Thyroid gland (tissue), 4 donors: ENCODE data around the gene FERMT1.

Experiments used
- POLR2A ChIP-seq, 2 donors: fragments of 450-650 bp; IDR thresholded peaks; one replicate each; pipeline ENCODE4 v1.6.1; 2017; ENCODE audit warnings: antibody characterized with exemption in 2 of 2, mild to moderate bottlenecking in 2 of 2, moderate library complexity in 1 of 2
- TF ChIP-seq, protein P1 (sequence below), 6 experiments: fragments of 200-600 bp in 3 of 6; fragments of 450-650 bp in 3 of 6; sonication (generic) in 3 of 6; IDR thresholded peaks; one replicate each; pipeline ENCODE4 v1.5.1; 2016 to 2019; ENCODE audit warnings: antibody characterized with exemption in 6 of 6, mild to moderate bottlenecking in 2 of 6, inconsistent platforms in 1 of 6, moderate library complexity in 1 of 6

DNA sequence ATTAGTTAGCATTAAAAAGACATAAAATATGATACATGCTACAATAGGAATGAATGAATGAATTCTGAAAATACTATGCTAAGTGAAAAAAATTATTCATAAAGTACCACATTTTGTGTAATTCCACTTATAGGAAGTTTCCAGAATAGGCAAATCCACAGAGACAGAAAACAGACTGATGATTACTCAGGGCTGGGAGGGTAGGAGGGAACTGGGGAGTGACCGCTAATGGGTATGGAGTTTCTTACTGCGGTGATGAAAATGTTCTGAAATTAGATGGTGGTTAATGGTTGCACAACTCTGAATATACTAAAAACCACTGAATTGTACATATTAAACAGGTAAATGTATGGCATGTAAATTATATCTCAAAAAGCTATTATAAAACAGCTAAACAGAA is 22.6 kb downstream of the FERMT1 start:
- TF ChIP-seq, protein P1, sequence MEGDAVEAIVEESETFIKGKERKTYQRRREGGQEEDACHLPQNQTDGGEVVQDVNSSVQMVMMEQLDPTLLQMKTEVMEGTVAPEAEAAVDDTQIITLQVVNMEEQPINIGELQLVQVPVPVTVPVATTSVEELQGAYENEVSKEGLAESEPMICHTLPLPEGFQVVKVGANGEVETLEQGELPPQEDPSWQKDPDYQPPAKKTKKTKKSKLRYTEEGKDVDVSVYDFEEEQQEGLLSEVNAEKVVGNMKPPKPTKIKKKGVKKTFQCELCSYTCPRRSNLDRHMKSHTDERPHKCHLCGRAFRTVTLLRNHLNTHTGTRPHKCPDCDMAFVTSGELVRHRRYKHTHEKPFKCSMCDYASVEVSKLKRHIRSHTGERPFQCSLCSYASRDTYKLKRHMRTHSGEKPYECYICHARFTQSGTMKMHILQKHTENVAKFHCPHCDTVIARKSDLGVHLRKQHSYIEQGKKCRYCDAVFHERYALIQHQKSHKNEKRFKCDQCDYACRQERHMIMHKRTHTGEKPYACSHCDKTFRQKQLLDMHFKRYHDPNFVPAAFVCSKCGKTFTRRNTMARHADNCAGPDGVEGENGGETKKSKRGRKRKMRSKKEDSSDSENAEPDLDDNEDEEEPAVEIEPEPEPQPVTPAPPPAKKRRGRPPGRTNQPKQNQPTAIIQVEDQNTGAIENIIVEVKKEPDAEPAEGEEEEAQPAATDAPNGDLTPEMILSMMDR (IDR thresholded peaks at IDR 0.05), result no peak
- no peak for TF ChIP-seq POLR2A (IDR thresholded peaks at IDR 0.05)
